Measurements from ENCODE around the gene TFPI2. TPM values are rescaled to one million over a fixed set of nuclear protein-coding genes. Genes with fewer than 3 reads are reported as not detected.

The TFPI2 gene
- total RNA-seq, 1 experiment from 2014 or later: 53.1 TPM

DNA sequence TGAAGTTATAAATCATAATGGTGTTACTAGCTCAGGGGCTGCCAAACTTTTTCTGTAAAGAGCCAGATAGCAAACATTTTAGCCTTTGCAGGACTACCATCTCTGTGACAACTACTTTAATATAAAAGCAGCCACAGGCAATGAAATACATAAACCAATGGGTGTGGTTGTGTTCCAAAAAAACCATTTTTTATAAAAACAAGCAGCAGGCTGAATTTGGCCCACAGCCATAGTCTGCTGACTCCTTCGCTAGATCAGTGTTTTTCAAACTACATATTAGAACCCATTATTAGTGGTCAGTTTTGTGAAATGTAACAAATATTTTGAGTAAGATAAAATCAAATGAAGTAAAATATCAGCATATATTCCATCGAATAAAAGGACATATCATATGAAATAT, 44.5 kb upstream of the TFPI2 start:
- no peak for ATAC-seq
- Histone ChIP-seq H3K79me2 (ENCODE audit: low read length) (no peaks in the 10 kb centered on the region), H3K27me3 (ENCODE audit: low read length) (no peaks in the 10 kb centered on the region), H3F3A (ENCODE audit: low read length, unreplicated experiment) (no peaks in the 10 kb centered on the region), H3K9me3 (ENCODE audit: low read length) (no peaks in the 10 kb centered on the region), H3K4me2 (ENCODE audit: low read length) (no peak overlapping the region), H2AFZ (ENCODE audit: low read length) (no peak overlapping the region), H3K4me3 (ENCODE audit: low read length) (no peak overlapping the region), H3K36me3 (ENCODE audit: low read depth, low read length) (no peaks in the 10 kb centered on the region), H3K4me1 (ENCODE audit: insufficient read depth, low read length) (no peaks in the 10 kb centered on the region), H3K9ac (ENCODE audit: low read length) (no peak overlapping the region), H4K20me1 (ENCODE audit: low read length) (no peaks in the 10 kb centered on the region), H3K9me2 (replicated peaks; ENCODE audit: low read length) (no peaks in the 10 kb centered on the region), H3K27ac (ENCODE audit: low read length) (no peak overlapping the region)
- intact Hi-C loops (cut with micrococcal nuclease): no loop called here
- TF ChIP-seq, protein P1, sequence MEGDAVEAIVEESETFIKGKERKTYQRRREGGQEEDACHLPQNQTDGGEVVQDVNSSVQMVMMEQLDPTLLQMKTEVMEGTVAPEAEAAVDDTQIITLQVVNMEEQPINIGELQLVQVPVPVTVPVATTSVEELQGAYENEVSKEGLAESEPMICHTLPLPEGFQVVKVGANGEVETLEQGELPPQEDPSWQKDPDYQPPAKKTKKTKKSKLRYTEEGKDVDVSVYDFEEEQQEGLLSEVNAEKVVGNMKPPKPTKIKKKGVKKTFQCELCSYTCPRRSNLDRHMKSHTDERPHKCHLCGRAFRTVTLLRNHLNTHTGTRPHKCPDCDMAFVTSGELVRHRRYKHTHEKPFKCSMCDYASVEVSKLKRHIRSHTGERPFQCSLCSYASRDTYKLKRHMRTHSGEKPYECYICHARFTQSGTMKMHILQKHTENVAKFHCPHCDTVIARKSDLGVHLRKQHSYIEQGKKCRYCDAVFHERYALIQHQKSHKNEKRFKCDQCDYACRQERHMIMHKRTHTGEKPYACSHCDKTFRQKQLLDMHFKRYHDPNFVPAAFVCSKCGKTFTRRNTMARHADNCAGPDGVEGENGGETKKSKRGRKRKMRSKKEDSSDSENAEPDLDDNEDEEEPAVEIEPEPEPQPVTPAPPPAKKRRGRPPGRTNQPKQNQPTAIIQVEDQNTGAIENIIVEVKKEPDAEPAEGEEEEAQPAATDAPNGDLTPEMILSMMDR (conservative IDR thresholded peaks at IDR 0.05; ENCODE audit: low read depth, low read length): no peak
- TF ChIP-seq EZH2phosphoT487 (IDR thresholded peaks at IDR 0.05; ENCODE audit: borderline replicate concordance, low read length) (no peak), EZH2 (IDR thresholded peaks at IDR 0.05; ENCODE audit: low read length, unreplicated experiment) (no peak)
- no TSS peak for BruUV-seq (replicated peaks)
- no peak for DNase-seq
- ChIA-PET POLR2A (ENCODE audit: unreplicated experiment) (no interaction called here), CTCF (no interaction called here)

- Histone ChIP-seq H4K20me1 (ENCODE audit: low read length) (no peaks in the 10 kb centered on the region), H3K4me2 (ENCODE audit: low read length) (no peak overlapping the region), H3K9ac (ENCODE audit: low read length) (no peak overlapping the region), H3K9me2 (replicated peaks; ENCODE audit: low read length) (no peaks in the 10 kb centered on the region), H2AFZ (ENCODE audit: low read length) (no peak overlapping the region), H3K4me3 (ENCODE audit: low read length) (no peak overlapping the region), H3F3A (ENCODE audit: low read length, unreplicated experiment) (no peaks in the 10 kb centered on the region), H3K4me1 (ENCODE audit: insufficient read depth, low read length) (no peaks in the 10 kb centered on the region), H3K9me3 (ENCODE audit: low read length) (no peaks in the 10 kb centered on the region), H3K79me2 (ENCODE audit: low read length) (no peaks in the 10 kb centered on the region), H3K36me3 (ENCODE audit: low read depth, low read length) (no peaks in the 10 kb centered on the region), H3K27me3 (ENCODE audit: low read length) (no peaks in the 10 kb centered on the region), H3K27ac (ENCODE audit: low read length) (no peak overlapping the region)
- TF ChIP-seq, protein P1 (conservative IDR thresholded peaks at IDR 0.05; ENCODE audit: low read depth, low read length): no peak
- TF ChIP-seq EZH2 (IDR thresholded peaks at IDR 0.05; ENCODE audit: low read length, unreplicated experiment) (no peak), EZH2phosphoT487 (IDR thresholded peaks at IDR 0.05; ENCODE audit: borderline replicate concordance, low read length) (no peak)
- ChIA-PET CTCF (no interaction called here), POLR2A (ENCODE audit: unreplicated experiment) (no interaction called here)
- no TSS peak for BruUV-seq (replicated peaks)
- DNase-seq (no peak), ATAC-seq (no peak)
- intact Hi-C loops (cut with micrococcal nuclease): no loop called here
Observed at GRCh38 chr7:93933156-93933555, 42.6 kb upstream of the TFPI2 start.

DNA sequence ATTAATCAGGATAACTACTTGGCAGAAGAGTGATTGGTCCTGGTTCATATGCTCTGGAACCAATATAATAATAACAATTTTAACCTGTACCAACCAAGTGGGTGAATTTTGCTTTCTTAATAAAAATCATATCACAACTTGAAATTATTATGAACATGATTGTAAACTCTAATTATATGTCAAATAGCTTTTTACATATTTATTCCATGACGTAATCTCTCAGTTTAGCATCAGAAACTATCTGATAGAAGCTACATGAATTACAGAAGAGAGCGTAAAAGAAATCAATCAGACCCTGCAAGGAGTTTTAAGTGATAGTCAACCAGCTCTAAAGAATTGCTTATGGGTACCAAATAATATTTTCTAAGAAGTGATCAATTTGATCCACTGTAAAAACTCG, 41.1 kb upstream of the TFPI2 start:
- no peaks in the 10 kb centered on the region for H3K27me3 ChIP-seq (ENCODE audit: low read length)
- no peaks in the 10 kb centered on the region for H4K20me1 ChIP-seq (ENCODE audit: low read length)
- H3K9me3 ChIP-seq (ENCODE audit: low read length): no peaks in the 10 kb centered on the region
- H3F3A ChIP-seq (ENCODE audit: low read length, unreplicated experiment): no peaks in the 10 kb centered on the region
- ChIA-PET POLR2A (ENCODE audit: unreplicated experiment) (interaction anchor here (0.7 kb wide), 1 partner anchor 305 kb away, joined by 4 read pairs; no protein-coding TSS in a partner anchor), CTCF (no interaction called here)
- no TSS peak for BruUV-seq (replicated peaks)
- H3K79me2 ChIP-seq (ENCODE audit: low read length): no peaks in the 10 kb centered on the region
- no peak overlapping the region for H3K4me3 ChIP-seq (ENCODE audit: low read length)
- DNase-seq: no peak
- H3K27ac ChIP-seq (ENCODE audit: low read length): no peak overlapping the region
- no peaks in the 10 kb centered on the region for H3K36me3 ChIP-seq (ENCODE audit: low read depth, low read length)
- no peak overlapping the region for H3K4me2 ChIP-seq (ENCODE audit: low read length)
- H3K9ac ChIP-seq (ENCODE audit: low read length): no peak overlapping the region
- H2AFZ ChIP-seq (ENCODE audit: low read length): no peak overlapping the region
- no peaks in the 10 kb centered on the region for H3K4me1 ChIP-seq (ENCODE audit: insufficient read depth, low read length)
- TF ChIP-seq EZH2phosphoT487 (IDR thresholded peaks at IDR 0.05; ENCODE audit: borderline replicate concordance, low read length) (no peak), EZH2 (IDR thresholded peaks at IDR 0.05; ENCODE audit: low read length, unreplicated experiment) (no peak)
- TF ChIP-seq, protein P1 (conservative IDR thresholded peaks at IDR 0.05; ENCODE audit: low read depth, low read length): no peak
- H3K9me2 ChIP-seq (replicated peaks; ENCODE audit: low read length): no peaks in the 10 kb centered on the region
- intact Hi-C loops (cut with micrococcal nuclease): no loop called here
- no peak for ATAC-seq

Measured in PC-3 (cell line).